ENCODE measurements around the gene ADPRH. TPM values are rescaled to one million over a fixed set of nuclear protein-coding genes. Genes with fewer than 3 reads are reported as not detected.

The ADPRH gene
- total RNA-seq, 1 donor from 2014 or later, result 1.1 TPM

DNA sequence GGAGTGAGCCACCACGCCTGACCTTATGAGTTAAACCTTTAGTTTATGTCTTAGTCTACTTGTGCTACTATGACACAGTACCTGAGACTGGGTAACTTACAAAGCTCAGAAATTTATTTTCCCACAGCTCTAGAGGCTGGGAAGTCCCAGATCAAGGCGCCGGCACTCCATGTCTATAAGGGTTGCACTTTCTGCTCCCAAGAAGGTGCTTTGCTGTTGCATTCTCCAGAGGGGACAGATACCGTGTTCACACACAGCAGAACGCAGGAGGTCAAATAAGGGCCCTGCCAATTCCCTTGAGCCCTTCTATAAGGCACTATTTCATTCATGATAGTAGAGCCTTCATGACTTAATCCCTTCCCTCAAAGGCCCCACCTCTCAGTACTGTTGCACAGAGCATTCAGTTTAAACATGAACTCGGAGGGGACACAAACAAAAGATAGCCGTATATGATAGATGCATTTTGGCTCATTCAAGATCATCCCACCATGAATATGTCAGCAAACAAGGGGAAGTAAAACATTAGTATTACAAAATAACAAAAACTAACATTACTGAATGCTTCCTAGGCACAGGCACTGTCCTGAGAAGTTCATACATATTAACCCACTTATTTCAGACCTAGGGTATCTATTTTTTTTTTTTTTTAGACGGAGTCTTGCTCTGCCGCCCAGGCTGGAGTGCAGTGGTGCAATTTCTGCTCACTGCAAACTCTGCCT lies 44.9 kb downstream of the ADPRH start:
- H3K36me3 Mint-ChIP-seq (ENCODE audit: unreplicated experiment), result no peaks in the 10 kb centered on the region
- no peak for DNase-seq
- H3K4me3 Mint-ChIP-seq (ENCODE audit: unreplicated experiment), result no peak overlapping the region
- TF ChIP-seq CTCF (IDR thresholded peaks at IDR 0.05; ENCODE audit: partially characterized antibody, unreplicated experiment), result no peak
- peaks cover 4% of the 10 kb centered on the region for H3K27me3 Mint-ChIP-seq (ENCODE audit: unreplicated experiment)
- no peaks in the 10 kb centered on the region for H3K4me1 Mint-ChIP-seq (ENCODE audit: low read depth, unreplicated experiment)
- peaks cover 4% of the 10 kb centered on the region for H3K9me3 Mint-ChIP-seq (ENCODE audit: unreplicated experiment)
- no peak overlapping the region for H3K27ac Mint-ChIP-seq (ENCODE audit: unreplicated experiment)

DNA sequence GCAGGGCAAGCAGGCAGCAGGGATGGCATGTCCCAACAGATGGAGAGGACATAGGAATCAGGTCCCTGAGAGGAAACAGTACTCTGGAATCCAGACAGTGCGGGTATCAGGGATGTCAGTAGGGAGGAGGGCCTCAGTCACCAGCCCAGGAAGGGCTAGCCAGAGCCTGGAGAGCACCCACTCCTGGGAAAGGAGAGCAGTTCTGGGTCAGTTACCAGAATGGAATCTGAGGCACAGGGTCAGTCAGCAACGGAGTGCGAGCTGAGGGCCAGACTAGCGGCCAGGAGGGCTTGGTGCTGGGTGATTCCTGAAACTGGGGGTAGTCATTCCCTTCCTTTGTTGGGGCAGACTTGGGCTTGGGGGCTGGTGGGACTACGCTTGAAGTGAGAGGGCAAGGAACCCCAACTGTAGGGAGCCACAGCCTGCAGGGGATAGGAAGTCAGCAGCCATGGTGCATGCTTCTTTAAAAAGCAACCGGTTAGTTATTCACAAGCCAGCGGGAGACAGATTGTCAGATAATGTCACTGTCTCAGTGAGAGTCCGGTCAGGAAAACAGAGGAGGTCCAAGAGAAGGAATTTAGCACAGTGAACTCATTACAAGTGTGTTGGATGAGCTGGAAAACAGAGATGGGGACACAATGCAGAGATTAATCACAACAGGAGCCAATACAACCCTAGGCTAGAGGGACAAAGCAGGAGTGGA lies 46.3 kb downstream of the ADPRH start:
- no peak for DNase-seq
- peaks cover 2% of the 10 kb centered on the region for H3K9me3 Mint-ChIP-seq (ENCODE audit: unreplicated experiment)
- no peak overlapping the region for H3K4me3 Mint-ChIP-seq (ENCODE audit: unreplicated experiment)
- H3K27ac Mint-ChIP-seq (ENCODE audit: unreplicated experiment), result no peak overlapping the region
- TF ChIP-seq CTCF (IDR thresholded peaks at IDR 0.05; ENCODE audit: partially characterized antibody, unreplicated experiment), result no peak
- no peaks in the 10 kb centered on the region for H3K4me1 Mint-ChIP-seq (ENCODE audit: low read depth, unreplicated experiment)
- H3K36me3 Mint-ChIP-seq (ENCODE audit: unreplicated experiment), result no peaks in the 10 kb centered on the region
- H3K27me3 Mint-ChIP-seq (ENCODE audit: unreplicated experiment), result peaks cover 4% of the 10 kb centered on the region

DNA sequence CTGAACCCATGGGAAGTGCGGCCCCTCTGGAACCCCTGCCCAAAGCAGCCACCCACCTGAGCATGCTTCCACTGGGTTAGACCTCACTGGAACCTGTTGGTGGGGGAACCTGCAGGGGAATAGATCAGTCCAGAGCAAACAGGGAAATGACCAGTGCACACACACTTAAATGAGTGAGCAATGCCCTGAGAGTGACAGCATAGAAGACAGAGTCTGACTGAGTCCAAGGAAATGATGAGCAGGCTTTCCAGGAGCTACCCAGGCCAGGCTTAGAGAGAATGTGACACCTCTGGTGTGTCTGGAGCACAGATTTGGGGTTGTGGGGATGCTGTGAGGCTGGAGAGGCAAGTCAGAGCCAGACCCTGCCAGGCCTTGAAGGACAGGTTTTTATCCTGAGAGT lies 46.9 kb downstream of the ADPRH start:
- no peaks in the 10 kb centered on the region for H3K36me3 Mint-ChIP-seq (ENCODE audit: unreplicated experiment)

DNA sequence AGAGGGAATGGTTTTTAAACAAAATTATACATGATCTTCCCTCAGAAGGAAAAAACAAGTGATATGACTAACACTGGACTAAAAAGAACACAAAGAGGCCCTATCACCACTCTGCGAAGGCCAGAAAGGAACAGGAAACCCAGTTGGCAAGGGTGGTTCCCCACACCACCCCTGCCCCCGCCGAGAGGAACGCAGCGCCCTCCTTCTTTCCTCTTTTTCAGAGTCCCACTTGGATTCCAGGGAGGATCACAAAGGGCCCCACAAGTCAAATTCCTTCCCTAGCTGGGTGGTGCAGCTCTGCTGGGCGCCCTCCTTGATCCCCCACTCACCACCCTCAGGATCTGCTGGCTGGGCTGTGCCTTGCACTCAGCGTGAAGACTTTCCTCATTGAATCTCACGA lies 48.2 kb downstream of the ADPRH start:
- no peak for DNase-seq
- H3K27ac Mint-ChIP-seq (ENCODE audit: unreplicated experiment), result no peak overlapping the region
- peaks cover 4% of the 10 kb centered on the region for H3K4me1 Mint-ChIP-seq (ENCODE audit: low read depth, unreplicated experiment)
- no peak overlapping the region for H3K4me3 Mint-ChIP-seq (ENCODE audit: unreplicated experiment)
- H3K27me3 Mint-ChIP-seq (ENCODE audit: unreplicated experiment), result peaks cover 4% of the 10 kb centered on the region
- no peaks in the 10 kb centered on the region for H3K36me3 Mint-ChIP-seq (ENCODE audit: unreplicated experiment)
- peaks cover 2% of the 10 kb centered on the region for H3K9me3 Mint-ChIP-seq (ENCODE audit: unreplicated experiment)
- no peak for TF ChIP-seq CTCF (IDR thresholded peaks at IDR 0.05; ENCODE audit: partially characterized antibody, unreplicated experiment)

More for the DNA sequence above, 46.9 kb downstream of the ADPRH start:
- H3K27ac Mint-ChIP-seq (ENCODE audit: unreplicated experiment), result no peak overlapping the region
- DNase-seq, result no peak
- peaks cover 2% of the 10 kb centered on the region for H3K9me3 Mint-ChIP-seq (ENCODE audit: unreplicated experiment)
- no peak for TF ChIP-seq CTCF (IDR thresholded peaks at IDR 0.05; ENCODE audit: partially characterized antibody, unreplicated experiment)
- no peak overlapping the region for H3K4me3 Mint-ChIP-seq (ENCODE audit: unreplicated experiment)
- peaks cover 4% of the 10 kb centered on the region for H3K27me3 Mint-ChIP-seq (ENCODE audit: unreplicated experiment)
- peaks cover 4% of the 10 kb centered on the region for H3K4me1 Mint-ChIP-seq (ENCODE audit: low read depth, unreplicated experiment)

DNA sequence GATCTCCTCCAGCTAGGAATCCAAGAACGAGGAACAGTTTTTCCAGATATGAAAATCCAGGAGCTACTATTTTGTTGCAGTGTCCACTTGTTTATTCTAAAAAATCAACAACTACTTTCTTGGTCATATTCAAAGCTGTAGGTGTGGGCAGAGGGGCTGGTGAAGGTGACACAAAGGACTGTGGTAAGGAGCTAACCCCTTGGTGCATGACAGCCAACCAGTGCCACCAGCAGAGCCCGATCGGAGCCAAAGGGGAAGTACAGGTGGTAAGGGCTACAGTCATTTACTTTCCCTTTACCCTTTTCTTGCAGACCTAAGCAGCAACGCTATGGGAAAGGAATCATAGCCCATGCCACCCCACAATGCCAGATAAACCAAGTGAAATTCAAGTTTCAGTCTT lies 49.1 kb downstream of the ADPRH start:
- no peaks in the 10 kb centered on the region for H3K36me3 Mint-ChIP-seq (ENCODE audit: unreplicated experiment)
- peaks cover 4% of the 10 kb centered on the region for H3K4me1 Mint-ChIP-seq (ENCODE audit: low read depth, unreplicated experiment)
- TF ChIP-seq CTCF (IDR thresholded peaks at IDR 0.05; ENCODE audit: partially characterized antibody, unreplicated experiment), result no peak
- H3K9me3 Mint-ChIP-seq (ENCODE audit: unreplicated experiment), result peaks cover 2% of the 10 kb centered on the region
- H3K27me3 Mint-ChIP-seq (ENCODE audit: unreplicated experiment), result peaks cover 4% of the 10 kb centered on the region
- H3K27ac Mint-ChIP-seq (ENCODE audit: unreplicated experiment), result no peak overlapping the region
- H3K4me3 Mint-ChIP-seq (ENCODE audit: unreplicated experiment), result no peak overlapping the region
- no peak for DNase-seq

All from glutamatergic neuron (in vitro differentiated cells).